HK-2 (cell line): ENCODE results near the gene ZDHHC4.
A peak's percentile ranks its signal among the peaks of the same experiment; 100 is the strongest.
"Not testable (repeated sequence)": the region's sequence is repeated elsewhere in the genome, so short reads cannot be mapped to it uniquely, and the experiment has no call there.

Experiments used
- DNase-seq: peaks from one replicate; pipeline ENCODE4 v3.0.0-alpha.2; 2018; ENCODE audit not compliant: unreplicated experiment

ZDHHC4 gene

DNA sequence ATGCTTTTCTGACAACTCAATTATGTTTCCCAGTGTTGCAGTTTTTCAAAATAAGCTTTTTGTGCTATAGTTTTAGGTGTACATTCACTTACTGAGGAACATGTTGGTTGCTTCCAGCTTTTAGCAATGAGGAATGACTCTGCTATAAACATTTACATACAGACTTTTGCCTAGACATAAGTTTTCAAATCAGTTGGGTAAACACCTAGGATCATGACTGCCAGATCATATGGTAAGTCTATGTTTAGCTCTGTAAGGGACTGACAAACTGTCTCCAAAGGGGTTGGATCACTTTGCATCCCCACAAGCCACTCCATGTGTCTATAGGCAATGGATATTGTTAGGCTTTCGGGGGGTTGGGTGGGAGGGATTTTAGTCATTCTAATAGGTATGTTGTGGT lies 15.1 kb upstream of the ZDHHC4 start:
- no peak for DNase-seq

- DNase-seq, result no peak
Observed at GRCh38 chr7:6563936-6564770, 13.1 kb upstream of the ZDHHC4 start.

DNA sequence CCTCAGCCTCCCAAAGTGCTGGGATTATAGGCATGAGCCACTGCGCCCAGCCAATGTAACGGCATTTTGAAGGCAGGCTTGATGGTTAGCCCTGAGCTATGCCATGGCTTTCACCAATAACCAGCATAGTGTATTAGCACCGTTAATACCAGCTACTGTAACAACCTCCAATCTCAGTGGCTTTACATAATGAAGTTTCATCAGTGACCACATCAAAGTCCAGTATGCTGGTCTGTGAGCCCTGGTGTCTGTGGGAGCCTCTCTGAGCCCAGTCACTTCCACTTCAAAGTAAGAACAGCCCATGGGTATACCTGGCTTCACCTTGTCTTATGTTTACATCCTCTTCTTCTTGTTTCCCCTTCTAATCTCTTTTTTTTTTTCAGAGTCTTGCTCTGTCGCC lies 11.6 kb upstream of the ZDHHC4 start:
- no peak for DNase-seq

DNA sequence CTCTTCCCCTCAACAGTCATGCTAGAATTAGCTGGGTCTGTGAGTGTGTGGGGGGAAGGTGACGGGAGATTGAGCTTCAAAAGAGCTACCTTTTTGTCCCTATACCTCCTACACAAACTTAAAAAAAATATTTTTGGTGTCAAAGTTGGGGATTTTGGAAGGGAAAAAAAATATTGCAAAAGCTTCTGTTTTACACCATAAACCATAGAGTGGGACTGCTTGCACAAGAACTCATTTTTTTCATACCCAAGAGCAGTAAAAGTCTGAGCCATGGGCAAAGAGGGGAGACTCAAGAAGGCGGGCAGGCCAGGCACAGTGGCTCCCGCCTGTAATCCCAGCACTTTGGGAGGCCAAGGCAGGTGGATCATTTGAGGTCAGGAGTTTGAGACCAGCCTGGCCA lies 9.4 kb upstream of the ZDHHC4 start:
- DNase-seq, result no peak

- no peak for DNase-seq
Observed at GRCh38 chr7:6571160-6571779, 6.0 kb upstream of the ZDHHC4 start.

DNA sequence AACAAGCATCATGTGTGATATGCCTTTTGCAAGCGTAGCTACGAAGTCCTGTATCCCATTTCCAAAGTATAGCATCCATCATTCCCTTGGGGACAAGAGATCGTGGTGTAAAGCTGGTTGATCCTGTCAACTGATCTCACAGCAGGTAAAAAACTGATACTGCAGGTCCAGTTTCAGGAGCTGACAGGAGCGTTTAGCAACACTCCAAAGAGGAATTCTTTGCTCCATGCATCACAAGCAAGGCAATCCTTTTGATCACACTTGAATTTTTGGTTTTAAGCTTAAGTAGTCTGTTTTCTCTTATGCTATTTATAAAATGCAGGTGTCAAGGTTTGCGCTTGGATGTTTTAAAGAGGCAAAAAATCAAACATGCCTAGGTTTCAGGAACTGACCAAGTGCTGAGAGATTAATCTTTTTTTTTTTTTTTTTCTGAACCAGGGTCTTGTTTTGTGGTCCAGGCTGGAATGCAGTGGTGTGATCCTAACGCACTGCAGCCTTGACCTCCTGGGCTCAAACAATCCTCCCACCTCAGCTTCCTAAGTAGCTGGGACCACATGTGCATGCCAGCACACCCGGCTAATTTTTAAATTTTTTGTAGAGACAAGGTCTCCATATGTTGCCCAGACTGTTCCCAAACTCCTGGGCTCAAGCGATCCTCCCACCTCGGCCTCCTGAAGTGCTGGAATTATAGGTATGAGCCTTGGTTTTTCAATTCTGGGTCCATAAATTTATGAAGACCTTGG lies 1.8 kb upstream of the ZDHHC4 start:
- no peak for DNase-seq

DNA sequence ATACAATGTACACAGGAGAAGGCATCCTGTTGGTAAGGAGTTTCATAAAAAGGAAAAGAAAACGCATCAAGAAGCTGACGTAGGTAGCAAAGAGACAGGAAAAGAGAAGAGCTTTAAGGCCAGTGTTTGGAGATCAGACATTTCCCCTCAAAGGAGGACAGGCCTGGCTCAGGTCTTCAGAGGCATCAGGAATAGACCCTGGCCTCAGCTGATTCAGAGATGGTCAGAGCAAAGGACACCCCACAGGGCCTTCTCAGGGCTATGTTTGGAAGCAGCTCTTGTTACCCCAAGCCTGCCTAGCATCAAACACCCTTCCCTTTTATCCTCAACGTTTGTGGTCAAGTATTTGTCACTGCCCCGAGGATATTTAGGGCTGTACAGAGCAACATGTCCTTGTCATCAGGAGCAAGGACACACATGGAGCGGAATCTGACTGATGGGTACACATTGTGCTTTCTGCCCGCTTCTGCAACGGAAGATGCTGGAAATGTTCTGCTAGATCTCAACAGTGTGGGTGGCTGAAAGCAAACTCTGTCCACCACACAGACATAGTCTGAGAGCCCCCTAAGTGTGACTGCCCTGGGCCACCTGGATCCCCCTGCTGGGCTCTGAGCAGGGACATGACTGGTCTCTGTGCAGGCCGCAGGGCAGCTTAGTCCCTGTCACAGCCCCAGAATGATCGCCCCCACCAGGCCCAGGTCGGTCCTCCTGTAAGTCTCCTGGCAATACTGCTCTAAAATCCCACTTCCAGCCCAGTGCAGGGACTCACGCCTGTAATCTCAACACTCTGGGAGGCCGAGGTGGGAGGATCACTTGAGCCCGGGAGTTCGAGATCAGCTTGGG lies 1.0 kb upstream of the ZDHHC4 start:
- DNase-seq, result no peak

GRCh38 chr7:6576867-6577368 lies 336 bp upstream of the ZDHHC4 start:
- DNase-seq, result not testable (repeated sequence)

GRCh38 chr7:6578114-6579084 lies 1.1 kb downstream of the ZDHHC4 start:
- no peak for DNase-seq

- DNase-seq, result no peak
Observed at GRCh38 chr7:6579446-6579845, 2.2 kb downstream of the ZDHHC4 start.

GRCh38 chr7:6585746-6586432 lies 8.6 kb downstream of the ZDHHC4 start:
- DNase-seq, result not testable (repeated sequence)

- DNase-seq, result no peak
Observed at GRCh38 chr7:6588566-6588965, 11.3 kb downstream of the ZDHHC4 start.

- DNase-seq, result no peak
Observed at GRCh38 chr7:6589151-6589828, 12.0 kb downstream of the ZDHHC4 start.

- peak; percentile 81 for DNase-seq
Observed at GRCh38 chr7:6589829-6590644, 12.8 kb downstream of the ZDHHC4 start, which contains the start of gene INTS15. TSS of gene INTS15 (plus strand) at chr7:6590021. CDS start at chr7:6590284, 263 bp downstream.

DNA sequence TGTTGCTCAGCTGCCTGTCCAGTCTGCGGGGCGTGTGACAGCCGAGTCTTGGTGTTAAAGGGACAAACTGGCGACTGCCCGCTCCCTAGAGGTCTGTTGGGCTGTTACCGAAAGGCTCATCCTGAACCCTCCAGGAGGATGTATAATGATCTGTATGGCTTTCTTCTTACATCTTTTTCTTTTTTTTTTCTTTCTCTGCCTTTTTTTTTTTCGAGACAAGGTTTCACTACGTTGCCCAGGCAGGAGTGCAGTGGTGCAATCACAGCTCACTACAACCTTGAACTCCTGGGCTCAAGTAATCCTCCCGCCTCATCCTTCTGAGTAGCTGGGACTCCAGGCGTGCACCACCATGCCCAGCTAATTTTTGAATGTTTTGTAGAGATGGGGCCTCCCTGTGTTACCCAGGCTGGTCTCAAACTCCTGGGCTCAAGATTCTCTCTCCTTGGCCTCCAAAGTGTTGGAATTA lies 13.4 kb downstream of the ZDHHC4 start:
- DNase-seq, result no peak

DNA sequence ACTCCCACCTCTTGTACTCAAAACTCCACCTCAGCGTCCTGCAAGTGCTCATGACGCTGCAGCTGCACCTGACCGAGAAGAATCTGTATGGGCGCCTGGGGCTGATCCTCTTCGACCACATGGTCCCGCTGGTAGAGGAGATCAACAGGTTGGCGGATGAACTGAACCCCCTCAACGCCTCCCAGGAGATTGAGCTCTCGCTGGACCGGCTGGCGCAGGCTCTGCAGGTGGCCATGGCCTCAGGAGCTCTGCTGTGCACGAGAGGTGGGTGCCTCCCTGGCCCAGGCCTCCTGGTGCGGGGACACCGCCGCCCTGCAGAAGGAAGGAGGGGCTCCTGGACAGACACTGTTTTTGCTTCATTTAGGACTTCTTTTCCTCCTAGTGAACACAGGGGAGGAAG lies 22.8 kb downstream of the ZDHHC4 start:
- no peak for DNase-seq

- no peak for DNase-seq
Observed at GRCh38 chr7:6604458-6604857, 27.2 kb downstream of the ZDHHC4 start.
